ENCODE results near the gene PYGO2. TPM values are rescaled to one million over a fixed set of nuclear protein-coding genes. Genes with fewer than 3 reads are reported as not detected.

The PYGO2 gene
- polyA plus RNA-seq, 1 donor (not counting 4 experiments of a cell fraction or from before 2014, with no cell fraction given) = 15.1 TPM

- Histone ChIP-seq H4K20me1 (ENCODE audit: control insufficient read depth, extremely low read depth, insufficient read depth, low read length) (no peaks in the 10 kb centered on the region), H3K9ac (ENCODE audit: control insufficient read depth, extremely low read depth, insufficient read depth, low read length) (no peak overlapping the region), H3K9me1 (ENCODE audit: control insufficient read depth, extremely low read depth, insufficient read depth, low read length) (no peaks in the 10 kb centered on the region), H2AFZ (ENCODE audit: control insufficient read depth, low read length) (no peak overlapping the region), H3K4me2 (ENCODE audit: control insufficient read depth, extremely low read depth, insufficient read depth, low read depth, low read length) (no peak overlapping the region), H3K9me3 (ENCODE audit: control insufficient read depth, low read depth, low read length) (no peaks in the 10 kb centered on the region), H3K4me3 (ENCODE audit: control insufficient read depth in 2 of 3, extremely low read depth in 1 of 3, insufficient read depth in 2 of 3, low read depth in 1 of 3, low read length in 3 of 3) (no peak overlapping the region), H3K27me3 (ENCODE audit: control insufficient read depth, extremely low read depth, insufficient read depth, low read length) (no peaks in the 10 kb centered on the region), H3K27ac (ENCODE audit: control insufficient read depth, insufficient read depth, low read length) (no peak overlapping the region), H3K79me2 (ENCODE audit: control insufficient read depth, insufficient read depth, low read length) (no peaks in the 10 kb centered on the region), H3K4me1 (ENCODE audit: control insufficient read depth, extremely low read depth, insufficient read depth, low read length) (no peaks in the 10 kb centered on the region), H3K36me3 (ENCODE audit: control insufficient read depth in 2 of 2, extremely low read depth in 1 of 2, insufficient read depth in 2 of 2, low read length in 2 of 2) (peaks cover 0 to 22% of the 10 kb centered on the region in 2 experiments)
- dilution Hi-C loops (cut with MboI; ENCODE audit: extremely low pct_ligation_motif_present, low sequenced_read_pairs) = no loop called here
- DNase-seq (ENCODE audit: low read depth, low spot score) (no peak), FAIRE-seq (no peak)
- TF ChIP-seq EZH2 (IDR thresholded peaks at IDR 0.05; ENCODE audit: low read length) = no peak
- TF ChIP-seq CTCF (optimal IDR thresholded peaks at IDR 0.05 in 1 of 3, IDR thresholded peaks at IDR 0.05 in 1 of 3, conservative IDR thresholded peaks at IDR 0.05 in 1 of 3; ENCODE audit: extremely low read depth in 1 of 3, insufficient read depth in 2 of 3, low read length in 3 of 3) = no peak
Measured at GRCh38 chr1:154945962-154946850, 15.4 kb downstream of the PYGO2 start.

GRCh38 chr1:154945160-154945961 lies 16.2 kb downstream of the PYGO2 start:
- Histone ChIP-seq H3K9me3 (ENCODE audit: control insufficient read depth, low read depth, low read length) (no peaks in the 10 kb centered on the region), H3K36me3 (ENCODE audit: control insufficient read depth in 2 of 2, extremely low read depth in 1 of 2, insufficient read depth in 2 of 2, low read length in 2 of 2) (peaks cover 0 to 17% of the 10 kb centered on the region in 2 experiments), H3K9me1 (ENCODE audit: control insufficient read depth, extremely low read depth, insufficient read depth, low read length) (no peaks in the 10 kb centered on the region), H3K27me3 (ENCODE audit: control insufficient read depth, extremely low read depth, insufficient read depth, low read length) (no peaks in the 10 kb centered on the region), H3K4me3 (ENCODE audit: control insufficient read depth in 2 of 3, extremely low read depth in 1 of 3, insufficient read depth in 2 of 3, low read depth in 1 of 3, low read length in 3 of 3) (no peak overlapping the region), H3K79me2 (ENCODE audit: control insufficient read depth, insufficient read depth, low read length) (no peaks in the 10 kb centered on the region), H2AFZ (ENCODE audit: control insufficient read depth, low read length) (no peak overlapping the region), H3K4me2 (ENCODE audit: control insufficient read depth, extremely low read depth, insufficient read depth, low read depth, low read length) (no peak overlapping the region), H3K9ac (ENCODE audit: control insufficient read depth, extremely low read depth, insufficient read depth, low read length) (no peak overlapping the region), H3K27ac (ENCODE audit: control insufficient read depth, insufficient read depth, low read length) (no peak overlapping the region), H3K4me1 (ENCODE audit: control insufficient read depth, extremely low read depth, insufficient read depth, low read length) (no peaks in the 10 kb centered on the region), H4K20me1 (ENCODE audit: control insufficient read depth, extremely low read depth, insufficient read depth, low read length) (no peaks in the 10 kb centered on the region)
- FAIRE-seq (no peak), DNase-seq (ENCODE audit: low read depth, low spot score) (no peak)
- dilution Hi-C loops (cut with MboI; ENCODE audit: extremely low pct_ligation_motif_present, low sequenced_read_pairs) = no loop called here
- TF ChIP-seq EZH2 (IDR thresholded peaks at IDR 0.05; ENCODE audit: low read length) = no peak
- no peak for TF ChIP-seq CTCF (optimal IDR thresholded peaks at IDR 0.05 in 1 of 3, IDR thresholded peaks at IDR 0.05 in 1 of 3, conservative IDR thresholded peaks at IDR 0.05 in 1 of 3; ENCODE audit: extremely low read depth in 1 of 3, insufficient read depth in 2 of 3, low read length in 3 of 3)
